MG63 (cell line): ENCODE measurements around the gene ELAVL3. TPM values are rescaled to one million over a fixed set of nuclear protein-coding genes. Genes with fewer than 3 reads are reported as not detected.
"Not testable (repeated sequence)": the region's sequence is repeated elsewhere in the genome, so short reads cannot be mapped to it uniquely, and the experiment has no call there.

Experiments used
- DNase-seq: peaks from one replicate; pipeline ENCODE4 v3.0.0-alpha.2; 2020
- H3K27me3 ChIP-seq: fragments of 250-450 bp; sonication (Bioruptor Pico); 2 replicates; pipeline ENCODE4 v1.5.1; 2020; ENCODE audit warnings: mild to moderate bottlenecking, moderate library complexity
- H3K36me3 ChIP-seq: fragments of 250-450 bp; sonication (Bioruptor Pico); 2 replicates; pipeline ENCODE4 v1.5.1; 2020; ENCODE audit warnings: mild to moderate bottlenecking, moderate library complexity
- H3K4me3 ChIP-seq: fragments of 250-450 bp; sonication (Bioruptor Pico); 2 replicates; pipeline ENCODE4 v1.5.1; 2020; ENCODE audit warnings: mild to moderate bottlenecking, moderate library complexity
- H3K9me3 ChIP-seq: fragments of 250-450 bp; sonication (Bioruptor Pico); 2 replicates; pipeline ENCODE4 v1.5.1; 2020; ENCODE audit warnings: mild to moderate bottlenecking, moderate library complexity
- total RNA-seq: library from RNA; depleted of rRNA; stranded (reverse); fragments of >200 nt; shearing (Covaris generic); gene quantifications from 2 replicates; pipeline ENCODE4 v1.2.3, GENCODE V29; 2014; ENCODE audit warnings: low replicate concordance; rRNA removed

ELAVL3 gene
- total RNA-seq, 1 experiment from 2014 or later: not detected

DNA sequence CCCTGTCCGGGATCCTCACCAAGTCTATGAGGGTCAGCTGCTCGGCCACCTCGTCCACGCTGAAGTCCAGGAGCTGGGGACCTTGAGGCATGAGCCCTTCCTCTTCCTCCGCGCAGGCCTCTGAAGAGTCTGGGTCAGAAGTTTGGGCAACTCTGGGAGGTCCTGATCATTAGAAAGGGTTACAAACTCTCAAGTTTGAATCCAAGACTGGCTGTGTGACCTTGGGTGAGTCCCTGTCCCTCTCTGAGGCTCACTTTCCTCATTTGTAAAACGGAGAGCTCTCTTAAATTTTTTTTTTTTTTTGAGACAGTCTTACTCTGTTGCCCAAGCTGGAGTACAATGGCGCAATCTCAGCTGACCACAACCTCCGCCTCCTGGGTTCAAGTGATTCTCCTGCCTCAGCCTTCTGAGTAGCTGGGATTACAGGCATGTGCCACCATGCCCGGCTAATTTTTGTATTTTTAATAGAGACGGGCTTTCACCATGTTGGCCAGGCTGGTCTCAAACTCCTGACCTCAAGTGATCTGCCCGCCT lies 74.1 kb downstream of the ELAVL3 start:
- DNase-seq, H3K9me3 ChIP-seq, H3K4me3 ChIP-seq, H3K36me3 ChIP-seq, H3K27me3 ChIP-seq: not testable (repeated sequence)

DNA sequence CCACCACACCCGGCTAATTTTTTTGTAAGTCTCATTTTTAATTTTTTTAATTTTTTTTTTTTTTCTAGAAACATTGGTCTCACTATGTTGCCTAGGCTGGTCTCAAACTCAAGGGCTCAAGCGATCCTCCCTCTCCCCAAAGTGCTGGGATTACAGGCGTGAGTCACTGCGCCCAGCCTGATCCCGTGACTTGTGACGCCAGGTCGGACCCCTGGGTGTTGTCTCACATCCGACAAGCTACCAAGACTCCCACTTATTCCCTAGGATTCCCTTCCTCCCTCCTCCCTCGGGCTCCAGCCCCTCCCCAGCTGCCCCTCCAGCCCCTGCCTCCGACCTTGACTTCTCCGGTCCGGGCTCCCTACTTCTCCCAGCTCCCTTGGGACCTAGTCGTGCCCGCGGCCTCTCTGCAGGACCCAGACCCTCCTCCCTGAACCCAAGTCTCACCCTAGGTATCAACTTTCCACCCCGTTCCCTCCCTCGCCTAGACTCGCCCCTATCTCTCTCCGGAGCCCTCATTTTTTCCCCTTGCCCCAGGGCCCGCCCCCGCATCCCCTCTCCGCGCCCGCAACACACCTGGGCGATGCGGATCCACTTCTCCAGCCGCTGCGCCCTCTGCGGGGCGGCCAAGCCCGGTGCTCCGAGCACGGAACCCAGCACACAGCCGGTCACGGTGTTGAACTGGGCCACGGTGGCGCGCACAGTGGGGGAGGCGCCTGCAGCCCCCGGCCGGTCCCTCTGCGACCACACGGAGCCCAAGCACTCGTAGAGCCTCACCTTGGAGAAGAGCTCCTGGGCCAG lies 74.8 kb downstream of the ELAVL3 start:
- DNase-seq: no peak
- no peak overlapping the region for H3K4me3 ChIP-seq

DNA sequence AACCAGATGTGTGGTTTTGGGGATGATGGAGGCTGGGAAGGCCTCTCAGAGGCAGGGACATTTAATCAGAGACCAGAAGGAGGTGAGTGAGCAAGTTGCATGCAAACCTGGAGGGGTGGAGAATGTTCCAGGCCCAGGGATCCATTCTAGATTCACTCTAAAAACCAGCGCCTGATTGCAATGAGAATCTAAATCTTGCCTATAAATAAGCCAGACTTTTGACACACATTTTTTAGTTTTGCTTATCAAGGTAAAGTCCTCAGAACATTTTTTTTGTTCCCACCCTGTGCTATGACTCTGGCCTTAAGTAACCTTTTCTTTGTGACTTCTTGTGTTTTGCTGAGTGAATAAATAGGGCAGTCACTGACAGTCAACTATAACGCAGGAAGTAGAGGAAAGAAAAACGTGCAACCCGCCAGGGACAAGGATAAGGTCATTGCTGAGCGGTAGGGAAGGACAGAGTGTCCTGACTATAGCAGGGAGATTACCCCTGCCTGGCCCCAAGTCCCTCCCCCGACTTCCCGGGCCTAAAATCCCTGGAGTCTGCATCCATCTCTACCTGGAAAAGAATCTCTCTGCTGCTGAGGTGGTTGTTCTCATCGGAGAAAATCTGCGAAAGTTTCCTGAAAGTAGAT lies 76.1 kb downstream of the ELAVL3 start:
- no peak for DNase-seq
- Histone ChIP-seq H3K36me3 (no peaks in the 10 kb centered on the region), H3K9me3 (no peaks in the 10 kb centered on the region), H3K27me3 (no peaks in the 10 kb centered on the region), H3K4me3 (no peak overlapping the region)

More for the DNA sequence above, 74.8 kb downstream of the ELAVL3 start:
- H3K9me3 ChIP-seq: no peaks in the 10 kb centered on the region
- no peaks in the 10 kb centered on the region for H3K27me3 ChIP-seq
- no peaks in the 10 kb centered on the region for H3K36me3 ChIP-seq

DNA sequence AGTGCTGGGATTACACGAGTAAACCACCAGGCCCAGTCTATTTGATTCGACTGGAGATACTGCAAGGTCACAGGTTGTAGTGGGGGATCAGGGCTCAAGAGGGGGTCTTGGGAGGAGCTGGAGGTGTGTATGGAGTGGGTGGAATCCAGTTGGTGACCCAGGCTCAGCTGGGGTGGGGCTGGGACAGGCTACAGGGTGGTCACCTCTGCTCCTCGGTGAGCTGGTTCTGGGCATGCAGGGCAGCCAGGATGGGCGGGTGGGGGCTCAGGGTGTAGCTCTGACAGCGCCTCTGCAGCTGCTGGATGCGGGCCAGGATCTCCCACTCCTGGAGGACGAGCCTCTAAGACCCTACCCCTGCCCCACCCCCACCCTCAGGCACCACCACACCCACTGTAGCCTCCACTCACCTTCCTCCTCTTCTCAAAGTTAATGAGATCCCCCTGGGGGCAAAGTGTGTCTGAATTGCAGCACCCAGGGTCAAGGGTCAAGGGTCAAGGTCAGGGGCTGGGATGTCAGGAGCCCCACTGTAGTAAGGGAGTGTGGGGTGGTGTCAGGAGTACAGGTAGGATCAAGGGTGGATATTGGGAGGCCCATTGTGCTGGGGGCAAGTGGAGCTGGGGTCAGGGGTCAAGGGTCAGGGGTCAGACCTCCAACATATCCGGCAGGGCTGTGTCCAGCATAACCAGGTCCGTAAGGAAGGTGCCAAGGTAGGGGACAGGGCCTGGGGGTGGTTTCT lies 78.9 kb downstream of the ELAVL3 start:
- Histone ChIP-seq H3K9me3 (no peaks in the 10 kb centered on the region), H3K36me3 (no peaks in the 10 kb centered on the region), H3K27me3 (no peaks in the 10 kb centered on the region), H3K4me3 (no peak overlapping the region)
- DNase-seq: no peak

Other genes starting within 250 kb of the ELAVL3 start
- gene ANGPTL8, start 241.4 kb downstream of the ELAVL3 start, total RNA-seq: not detected in 2 replicates
- gene DOCK6, start 218.5 kb downstream of the ELAVL3 start, total RNA-seq: 2.2 and 8.8 TPM in 2 replicates
- 1.0 TPM in 1 of 2 replicates, not detected in the other for gene TSPAN16, start 184.9 kb downstream of the ELAVL3 start, total RNA-seq
- 2.3 and 3.1 TPM in 2 replicates for gene RAB3D, start 141.4 kb downstream of the ELAVL3 start, total RNA-seq
- gene TMEM205, start 134.8 kb downstream of the ELAVL3 start, total RNA-seq: 139 and 195 TPM in 2 replicates
- gene CCDC159, start 134.5 kb downstream of the ELAVL3 start, total RNA-seq: 5.4 and 9.0 TPM in 2 replicates
- gene PLPPR2, start 125.6 kb downstream of the ELAVL3 start, total RNA-seq: 3.9 and 12.3 TPM in 2 replicates
- 1.3 and 3.1 TPM in 2 replicates for gene SWSAP1, start 106.4 kb downstream of the ELAVL3 start, total RNA-seq
- 2.6 and 2.9 TPM in 2 replicates for gene EPOR, start 96.7 kb downstream of the ELAVL3 start, total RNA-seq
- 0.10 TPM in 1 of 2 replicates, not detected in the other for gene RGL3, start 61.7 kb downstream of the ELAVL3 start, total RNA-seq
- gene ODAD3, start 45.9 kb downstream of the ELAVL3 start, total RNA-seq: 0.22 and 2.0 TPM in 2 replicates
- 93.3 and 256 TPM in 2 replicates for gene PRKCSH, start 45.4 kb downstream of the ELAVL3 start, total RNA-seq
- gene ZNF653, start 24.8 kb upstream of the ELAVL3 start, total RNA-seq: 7.4 and 12.8 TPM in 2 replicates
- 139 and 196 TPM in 2 replicates for gene ECSIT, start 48.1 kb upstream of the ELAVL3 start, total RNA-seq
- 0.46 TPM in 1 of 2 replicates, not detected in the other for gene CNN1, start 57.8 kb upstream of the ELAVL3 start, total RNA-seq
- 51.6 and 111 TPM in 2 replicates for gene ELOF1, start 78.2 kb upstream of the ELAVL3 start, total RNA-seq
- not detected in 2 replicates for gene ACP5, start 96.6 kb upstream of the ELAVL3 start, total RNA-seq
- 32.4 and 33.2 TPM in 2 replicates for gene ZNF627, start 116.4 kb upstream of the ELAVL3 start, total RNA-seq